HepG2 (cell line): ENCODE data around the gene EPHA5. TPM values are rescaled to one million over a fixed set of nuclear protein-coding genes. Genes with fewer than 3 reads are reported as not detected.

Source experiments
- ATAC-seq: fragments of 200-7000 bp; cut with Tn5 transposase; 3 replicates; pipeline ENCODE4 v1.9.1; 2020; ENCODE audit warnings: mild to moderate bottlenecking, moderate library complexity
- BruUV-seq: library from RNA; stranded (reverse); fragments of 400-500 nt; replicated peaks from 2 replicates; lab custom pipeline; 2021; lab: Mats Ljungman, UMichigan
- CTCF ChIA-PET: fragments of 300-600 bp; formaldehyde crosslinking; extraction: SDS; loops from one replicate; lab custom pipeline; 2021; ENCODE audit warnings: low total read pairs, inconsistent platforms, low intra/inter-chr PET ratio; lab: Yijun Ruan, JAX
- POLR2A ChIA-PET: fragments of 350-600 bp; sonication (Branson Sonifier 250); formaldehyde crosslinking; loops from one replicate; lab custom pipeline; 2020; ENCODE audit warnings: antibody characterized with exemption, inconsistent platforms; lab: Yijun Ruan, JAX
- DNase-seq: peaks from one replicate; pipeline ENCODE4 v3.0.0-alpha.2; 2015; ENCODE audit warnings: low spot score
- FAIRE-seq: peaks from 3 replicates; lab custom pipeline; 2011; peaks lifted over from hg19 to GRCh38; lab: Jason Lieb, UNC
- H2AFZ ChIP-seq: one replicate; pipeline ENCODE4 v1.6.1; 2011; ENCODE audit warnings: low read length, inconsistent platforms
- H3K27ac ChIP-seq: fragments of 300-600 bp; 3 replicates; pipeline ENCODE4 v1.8.0; 2011; ENCODE audit warnings: mixed run types, mild to moderate bottlenecking, mixed read lengths, low read length, inconsistent platforms; ENCODE audit not compliant: insufficient read depth; ENCODE audit errors: extremely low read length
- H3K27me3 ChIP-seq, 2 experiments: fragments of 200-600 bp in 1 of 2; 2 replicates in 1 of 2; 3 replicates in 1 of 2; pipeline versions ENCODE4 v1.6.0 to v1.8.0; 2011; ENCODE audit warnings: low read length in 2 of 2, mild to moderate bottlenecking in 2 of 2, moderate library complexity in 2 of 2, inconsistent platforms in 1 of 2; ENCODE audit not compliant: insufficient read depth in 2 of 2, control insufficient read depth in 1 of 2
- H3K36me3 ChIP-seq, 2 experiments: fragments of 200-600 bp in 1 of 2; replicated peaks in 1 of 2; 2 replicates in 1 of 2; 3 replicates in 1 of 2; pipeline versions ENCODE4 v1.5.1 to v1.8.0; 2011; ENCODE audit warnings: low read length in 2 of 2, inconsistent platforms in 1 of 2; ENCODE audit not compliant: insufficient read depth in 2 of 2, control insufficient read depth in 1 of 2
- H3K4me1 ChIP-seq: 2 replicates; pipeline ENCODE4 v1.5.1; 2012; ENCODE audit warnings: low read length, inconsistent platforms; ENCODE audit not compliant: insufficient read depth
- H3K4me2 ChIP-seq: 2 replicates; pipeline ENCODE4 v1.6.0; 2011; ENCODE audit warnings: low read depth, low read length, inconsistent platforms
- H3K4me3 ChIP-seq, 3 experiments: fragments of 200-600 bp in 1 of 3; sonication (generic), shearing (Covaris generic) in 1 of 3; replicated peaks in 1 of 3; 2 replicates each; pipeline ENCODE4 v1.5.1; 2011 to 2016; ENCODE audit warnings: low read length in 3 of 3, inconsistent platforms in 2 of 3, low read depth in 2 of 3, mild to moderate bottlenecking in 2 of 3, control low read depth in 1 of 3, mixed read lengths in 1 of 3; ENCODE audit not compliant: insufficient read depth in 1 of 3
- H3K79me2 ChIP-seq: one replicate; pipeline ENCODE4 v1.6.1; 2011; ENCODE audit warnings: low read length, inconsistent platforms; ENCODE audit not compliant: insufficient read depth
- H3K9ac ChIP-seq: 2 replicates; pipeline ENCODE4 v1.6.0; 2011; ENCODE audit warnings: mild to moderate bottlenecking, low read depth, low read length, inconsistent platforms; ENCODE audit not compliant: insufficient read depth
- H3K9me3 ChIP-seq: 2 replicates; pipeline ENCODE4 v1.5.1; 2012; ENCODE audit warnings: mild to moderate bottlenecking, low read length
- H4K20me1 ChIP-seq: 2 replicates; pipeline ENCODE4 v1.6.0; 2011; ENCODE audit warnings: inconsistent platforms, mild to moderate bottlenecking, low read length, moderate library complexity; ENCODE audit not compliant: insufficient read depth
- HMG20B ChIP-seq: conservative IDR thresholded peaks from 2 replicates; pipeline ENCODE4 v1.6.1; 2016; ENCODE audit warnings: missing genetic modification reagents, missing compliant biosample characterization
- ZFP62 ChIP-seq: sonication (generic); formaldehyde crosslinking; IDR thresholded peaks from 2 replicates; pipeline ENCODE4 v1.4.0; 2020; ENCODE audit warnings: missing genetic modification reagents
- ZNF567 ChIP-seq: sonication (generic); formaldehyde crosslinking; IDR thresholded peaks from 2 replicates; pipeline ENCODE4 v1.8.1; 2023; ENCODE audit warnings: mild to moderate bottlenecking, missing genetic modification reagents, borderline replicate concordance
- WGBS: methylation state at CpG from one replicate; pipeline ENCODE4 v1.1.6; 2017; ENCODE audit warnings: low lambda C conversion rate; 5-methylcytosine and 5-hydroxymethylcytosine counted together
- in situ Hi-C: cut with HindIII; loops from 2 replicates; pipeline ENCODE4 v1.10.0; 2017; ENCODE audit warnings: low pct_unique_long_range_greater_than_20kb; ENCODE audit not compliant: extremely low pct_ligation_motif_present
- intact Hi-C: fragments of 100-400 bp; cut with micrococcal nuclease; formaldehyde crosslinking; loops from one replicate; pipeline ENCODE4 v1.10.0; 2022; ENCODE audit not compliant: unreplicated experiment
- polyA plus RNA-seq, 8 experiments: library from polyadenylated mRNA; depleted of rRNA in 3 of 8; stranded (reverse) in 7 of 8; unstranded in 1 of 8; fragments of >200 nt; fragmentation: Illumina TruSeq in 4 of 8; extraction: Trizol in 4 of 8; gene quantifications; 2 replicates each; pipeline versions ENCODE4 v1.2.1 to v1.2.3, GENCODE V29; 2011 to 2016; ENCODE audit warnings: low read depth in 4 of 8, missing spikeins in 1 of 8, mixed read lengths in 1 of 8; ENCODE audit not compliant: insufficient read depth in 1 of 8
- total RNA-seq, 5 experiments: library from RNA; depleted of rRNA; stranded (reverse); fragments of >200 nt; fragmentation: Illumina TruSeq; extraction: Trizol; gene quantifications; 2 replicates each; pipeline ENCODE4 v1.2.3, GENCODE V29; 2016; ENCODE audit warnings: low read depth in 1 of 5
- TF ChIP-seq, protein P1 (sequence below): fragments of 450-650 bp; IDR thresholded peaks from 2 replicates; pipeline ENCODE4 v1.6.1; 2017; ENCODE audit warnings: mild to moderate bottlenecking
- TF ChIP-seq, protein P2 (sequence below): sonication (generic); formaldehyde crosslinking; IDR thresholded peaks from 2 replicates; pipeline ENCODE4 v1.9.0; 2021; ENCODE audit warnings: missing genetic modification reagents, mild to moderate bottlenecking, borderline replicate concordance

EPHA5 gene
- total and polyA plus RNA-seq, 2 of the 13 experiments (the other 11 are each of a cell fraction or from before 2014, with no cell fraction given): not detected

DNA sequence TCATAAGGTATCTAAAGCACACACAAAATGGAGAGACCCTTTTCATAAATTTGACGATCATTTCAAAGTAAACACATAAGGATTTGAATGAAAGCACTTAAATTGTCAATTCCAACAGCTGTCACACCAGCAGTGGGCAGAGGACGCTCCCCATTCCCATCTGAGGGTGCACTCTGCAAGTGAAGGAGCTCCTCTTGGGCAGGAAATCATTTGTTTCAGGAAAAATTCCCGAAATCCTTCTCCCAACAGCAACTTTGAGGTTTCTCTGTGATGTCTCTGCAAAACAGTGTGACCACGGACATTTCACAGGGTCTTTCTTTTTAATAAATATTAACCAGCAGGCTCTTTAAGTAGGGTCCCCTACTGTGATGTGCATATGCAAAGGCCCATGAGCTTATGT lies 111.0 kb downstream of the EPHA5 start (continued):
- TF ChIP-seq ZNF567 (no peak), ZFP62 (no peak)
- TF ChIP-seq, protein P1, sequence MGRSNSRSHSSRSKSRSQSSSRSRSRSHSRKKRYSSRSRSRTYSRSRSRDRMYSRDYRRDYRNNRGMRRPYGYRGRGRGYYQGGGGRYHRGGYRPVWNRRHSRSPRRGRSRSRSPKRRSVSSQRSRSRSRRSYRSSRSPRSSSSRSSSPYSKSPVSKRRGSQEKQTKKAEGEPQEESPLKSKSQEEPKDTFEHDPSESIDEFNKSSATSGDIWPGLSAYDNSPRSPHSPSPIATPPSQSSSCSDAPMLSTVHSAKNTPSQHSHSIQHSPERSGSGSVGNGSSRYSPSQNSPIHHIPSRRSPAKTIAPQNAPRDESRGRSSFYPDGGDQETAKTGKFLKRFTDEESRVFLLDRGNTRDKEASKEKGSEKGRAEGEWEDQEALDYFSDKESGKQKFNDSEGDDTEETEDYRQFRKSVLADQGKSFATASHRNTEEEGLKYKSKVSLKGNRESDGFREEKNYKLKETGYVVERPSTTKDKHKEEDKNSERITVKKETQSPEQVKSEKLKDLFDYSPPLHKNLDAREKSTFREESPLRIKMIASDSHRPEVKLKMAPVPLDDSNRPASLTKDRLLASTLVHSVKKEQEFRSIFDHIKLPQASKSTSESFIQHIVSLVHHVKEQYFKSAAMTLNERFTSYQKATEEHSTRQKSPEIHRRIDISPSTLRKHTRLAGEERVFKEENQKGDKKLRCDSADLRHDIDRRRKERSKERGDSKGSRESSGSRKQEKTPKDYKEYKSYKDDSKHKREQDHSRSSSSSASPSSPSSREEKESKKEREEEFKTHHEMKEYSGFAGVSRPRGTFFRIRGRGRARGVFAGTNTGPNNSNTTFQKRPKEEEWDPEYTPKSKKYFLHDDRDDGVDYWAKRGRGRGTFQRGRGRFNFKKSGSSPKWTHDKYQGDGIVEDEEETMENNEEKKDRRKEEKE: no peak

DNA sequence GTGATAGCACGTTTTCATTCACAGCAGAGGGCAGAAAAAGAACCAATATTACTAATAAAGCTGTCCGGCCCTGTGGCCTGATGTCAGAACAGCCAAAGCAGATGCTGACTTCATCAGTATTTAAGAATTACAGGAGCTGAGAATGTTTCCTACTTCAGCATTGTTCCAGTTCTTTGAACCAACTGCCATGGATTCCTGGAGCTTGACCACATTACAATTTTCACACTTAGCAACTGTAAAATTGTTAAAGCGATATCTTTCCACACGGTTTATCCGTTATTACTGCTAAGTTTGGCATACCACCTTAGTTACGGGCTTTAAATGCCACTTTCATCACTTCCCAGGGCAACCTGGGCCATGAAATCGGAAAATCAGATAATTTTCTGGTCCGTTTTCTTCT lies 118.2 kb downstream of the EPHA5 start:
- H3K79me2 ChIP-seq: no peaks in the 10 kb centered on the region
- no peak overlapping the region for H3K4me3 ChIP-seq
- no peaks in the 10 kb centered on the region for H3K9me3 ChIP-seq
- no peak for ATAC-seq
- FAIRE-seq: no peak
- H3K27ac ChIP-seq: no peak overlapping the region
- H3K27me3 ChIP-seq: no peaks in the 10 kb centered on the region
- no peaks in the 10 kb centered on the region for H4K20me1 ChIP-seq
- WGBS: 8% methylated on average over 8 of the region's 8 CpGs
- in situ Hi-C loops: no loop called here
- TF ChIP-seq HMG20B (CRISPR knock-in tag): no peak
- TF ChIP-seq, protein P2, sequence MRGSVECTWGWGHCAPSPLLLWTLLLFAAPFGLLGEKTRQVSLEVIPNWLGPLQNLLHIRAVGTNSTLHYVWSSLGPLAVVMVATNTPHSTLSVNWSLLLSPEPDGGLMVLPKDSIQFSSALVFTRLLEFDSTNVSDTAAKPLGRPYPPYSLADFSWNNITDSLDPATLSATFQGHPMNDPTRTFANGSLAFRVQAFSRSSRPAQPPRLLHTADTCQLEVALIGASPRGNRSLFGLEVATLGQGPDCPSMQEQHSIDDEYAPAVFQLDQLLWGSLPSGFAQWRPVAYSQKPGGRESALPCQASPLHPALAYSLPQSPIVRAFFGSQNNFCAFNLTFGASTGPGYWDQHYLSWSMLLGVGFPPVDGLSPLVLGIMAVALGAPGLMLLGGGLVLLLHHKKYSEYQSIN (CRISPR knock-in tag): no peak
- TF ChIP-seq, all 625 proteins: peak for 0
- no peak for DNase-seq
- H3K36me3 ChIP-seq: no peaks in the 10 kb centered on the region
- ChIA-PET POLR2A (no interaction called here), CTCF (no interaction called here)
- no peak overlapping the region for H3K4me2 ChIP-seq
- intact Hi-C loops: no loop called here
- H3K9ac ChIP-seq: no peak overlapping the region
- no peak overlapping the region for H2AFZ ChIP-seq
- no peaks in the 10 kb centered on the region for H3K4me1 ChIP-seq
- no TSS peak for BruUV-seq
